Measurements from ENCODE around the gene TSC22D2.

DNA sequence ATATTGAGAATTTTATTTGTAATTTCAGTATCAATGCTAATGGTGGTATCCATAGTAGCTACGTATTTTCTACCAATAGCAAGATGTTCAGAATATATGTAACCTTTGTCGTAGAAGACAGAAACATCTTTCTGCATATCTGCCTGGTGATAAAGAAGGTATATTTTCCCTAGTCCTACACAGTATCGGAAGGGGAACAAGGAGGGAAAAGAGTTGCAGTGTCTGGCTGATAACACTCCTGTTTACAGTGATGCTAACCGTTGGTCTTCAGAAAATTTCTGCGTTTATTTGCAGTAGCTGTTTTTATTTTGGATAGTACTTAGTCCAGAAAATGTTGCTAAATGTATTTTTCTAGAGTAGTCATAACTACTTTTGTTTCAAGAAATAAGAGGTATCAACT, 25.2 kb downstream of the TSC22D2 start:
- TF ChIP-seq, protein P1, sequence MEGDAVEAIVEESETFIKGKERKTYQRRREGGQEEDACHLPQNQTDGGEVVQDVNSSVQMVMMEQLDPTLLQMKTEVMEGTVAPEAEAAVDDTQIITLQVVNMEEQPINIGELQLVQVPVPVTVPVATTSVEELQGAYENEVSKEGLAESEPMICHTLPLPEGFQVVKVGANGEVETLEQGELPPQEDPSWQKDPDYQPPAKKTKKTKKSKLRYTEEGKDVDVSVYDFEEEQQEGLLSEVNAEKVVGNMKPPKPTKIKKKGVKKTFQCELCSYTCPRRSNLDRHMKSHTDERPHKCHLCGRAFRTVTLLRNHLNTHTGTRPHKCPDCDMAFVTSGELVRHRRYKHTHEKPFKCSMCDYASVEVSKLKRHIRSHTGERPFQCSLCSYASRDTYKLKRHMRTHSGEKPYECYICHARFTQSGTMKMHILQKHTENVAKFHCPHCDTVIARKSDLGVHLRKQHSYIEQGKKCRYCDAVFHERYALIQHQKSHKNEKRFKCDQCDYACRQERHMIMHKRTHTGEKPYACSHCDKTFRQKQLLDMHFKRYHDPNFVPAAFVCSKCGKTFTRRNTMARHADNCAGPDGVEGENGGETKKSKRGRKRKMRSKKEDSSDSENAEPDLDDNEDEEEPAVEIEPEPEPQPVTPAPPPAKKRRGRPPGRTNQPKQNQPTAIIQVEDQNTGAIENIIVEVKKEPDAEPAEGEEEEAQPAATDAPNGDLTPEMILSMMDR (IDR thresholded peaks at IDR 0.05; ENCODE audit: low read length): no peak
- TF ChIP-seq EZH2phosphoT487 (IDR thresholded peaks at IDR 0.05; ENCODE audit: low read length) (no peak), EZH2 (optimal IDR thresholded peaks at IDR 0.05; ENCODE audit: low read depth, low read length) (no peak)

Data from MM.1S (cell line).